RCC 7860 (cell line): Measurements from ENCODE around the gene IFT57.

Source experiments
- DNase-seq: peaks from one replicate; pipeline ENCODE4 v3.0.0-alpha.2; 2015; ENCODE audit warnings: low spot score
- FAIRE-seq: peaks from 2 replicates; lab custom pipeline; 2012; peaks lifted over from hg19 to GRCh38; lab: Jason Lieb, UNC

IFT57 gene

DNA sequence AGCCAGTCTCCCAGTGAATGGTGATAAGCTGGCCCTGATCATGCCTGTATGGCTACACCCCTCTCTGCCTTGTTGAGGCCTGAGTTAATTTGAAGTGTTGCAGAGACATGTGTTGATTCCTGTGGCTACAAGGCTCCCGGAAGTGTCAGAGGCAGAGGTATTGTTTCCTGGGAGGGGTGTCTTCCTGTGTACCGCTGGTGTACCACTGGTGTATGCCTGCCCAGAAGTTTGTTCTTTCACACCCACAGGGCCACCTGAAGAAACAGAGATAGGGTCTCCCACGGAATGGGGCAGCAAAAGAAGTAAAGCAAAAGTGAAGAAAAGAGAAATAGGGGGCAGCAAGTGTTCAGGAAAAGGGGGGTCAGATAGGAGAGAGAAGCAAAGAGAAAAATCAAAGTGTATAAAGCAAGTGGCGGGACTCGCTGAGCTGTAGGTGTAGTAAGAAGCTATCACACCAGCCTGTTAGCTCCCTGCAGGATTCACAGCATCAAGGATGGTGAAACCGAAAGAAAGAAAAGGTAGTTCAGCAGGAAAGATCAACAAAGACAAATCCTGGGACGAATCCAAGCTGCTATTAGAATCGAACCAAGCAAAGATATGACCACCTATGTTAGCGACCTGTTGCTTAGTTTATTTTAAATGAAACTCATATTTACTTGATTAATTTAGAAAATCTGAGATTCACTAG lies 94.8 kb downstream of the IFT57 start:
- FAIRE-seq = no peak
- DNase-seq = no peak

DNA sequence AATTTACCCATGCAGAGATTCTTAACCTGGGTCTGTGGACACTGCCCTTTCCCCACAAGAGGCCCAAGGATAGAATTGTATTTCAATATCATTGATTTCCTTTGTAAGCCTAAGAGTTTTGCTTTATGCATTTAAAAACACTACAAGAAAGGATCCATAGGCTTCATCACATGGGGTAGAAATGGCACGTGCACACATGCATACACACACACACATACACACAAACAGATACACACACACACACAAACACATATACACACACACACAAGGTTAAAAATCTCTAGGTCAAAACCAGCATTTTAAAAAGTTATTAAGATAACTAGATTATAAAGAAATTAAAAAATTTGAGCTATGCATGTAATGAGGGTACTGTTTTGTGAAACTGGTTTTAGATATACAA lies 95.9 kb downstream of the IFT57 start:
- no peak for DNase-seq
- no peak for FAIRE-seq

DNA sequence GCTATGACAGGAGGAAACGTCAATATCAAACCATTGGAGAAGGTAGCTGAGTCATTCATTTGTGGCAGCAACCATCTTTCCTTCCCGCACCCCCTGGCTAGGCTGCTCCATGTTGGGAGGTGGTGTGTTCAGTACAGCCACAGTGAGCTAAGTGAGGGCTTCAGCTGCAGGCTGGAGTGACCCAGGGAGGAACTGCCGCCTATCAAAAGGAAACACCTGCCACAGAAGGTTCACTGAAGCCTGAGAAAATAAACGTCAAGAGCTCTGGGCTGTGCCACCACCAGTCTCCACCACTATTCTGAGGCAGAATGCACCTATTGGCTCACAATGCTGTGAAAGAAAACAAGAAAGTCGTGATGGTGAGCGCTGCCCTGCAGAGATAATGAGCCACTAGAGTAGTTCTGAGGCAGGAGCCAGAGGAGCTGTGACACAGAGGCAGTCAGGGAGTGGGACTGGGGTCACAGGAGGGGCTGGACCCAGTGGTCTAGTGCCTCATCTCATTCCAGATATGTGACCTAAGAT lies 96.6 kb downstream of the IFT57 start:
- FAIRE-seq = no peak
- no peak for DNase-seq

DNA sequence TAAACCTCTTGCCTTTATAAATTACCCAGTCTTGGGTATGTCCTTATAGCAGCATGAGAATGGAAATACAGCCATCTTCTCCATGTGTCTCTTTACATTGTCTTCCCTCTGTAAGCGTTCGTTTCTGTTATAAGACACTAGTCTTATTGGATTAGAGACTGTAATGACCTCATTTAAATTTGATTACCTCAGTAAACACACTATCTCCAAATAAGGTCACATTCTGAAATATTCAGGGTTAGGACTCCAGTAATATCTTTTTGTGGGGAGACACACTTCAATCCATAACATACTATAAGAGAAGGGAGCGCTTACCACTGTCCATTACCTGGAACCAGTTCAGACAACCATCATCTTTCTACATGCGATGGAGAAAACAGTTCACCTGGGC lies 97.1 kb downstream of the IFT57 start:
- DNase-seq = no peak
- FAIRE-seq = no peak

DNA sequence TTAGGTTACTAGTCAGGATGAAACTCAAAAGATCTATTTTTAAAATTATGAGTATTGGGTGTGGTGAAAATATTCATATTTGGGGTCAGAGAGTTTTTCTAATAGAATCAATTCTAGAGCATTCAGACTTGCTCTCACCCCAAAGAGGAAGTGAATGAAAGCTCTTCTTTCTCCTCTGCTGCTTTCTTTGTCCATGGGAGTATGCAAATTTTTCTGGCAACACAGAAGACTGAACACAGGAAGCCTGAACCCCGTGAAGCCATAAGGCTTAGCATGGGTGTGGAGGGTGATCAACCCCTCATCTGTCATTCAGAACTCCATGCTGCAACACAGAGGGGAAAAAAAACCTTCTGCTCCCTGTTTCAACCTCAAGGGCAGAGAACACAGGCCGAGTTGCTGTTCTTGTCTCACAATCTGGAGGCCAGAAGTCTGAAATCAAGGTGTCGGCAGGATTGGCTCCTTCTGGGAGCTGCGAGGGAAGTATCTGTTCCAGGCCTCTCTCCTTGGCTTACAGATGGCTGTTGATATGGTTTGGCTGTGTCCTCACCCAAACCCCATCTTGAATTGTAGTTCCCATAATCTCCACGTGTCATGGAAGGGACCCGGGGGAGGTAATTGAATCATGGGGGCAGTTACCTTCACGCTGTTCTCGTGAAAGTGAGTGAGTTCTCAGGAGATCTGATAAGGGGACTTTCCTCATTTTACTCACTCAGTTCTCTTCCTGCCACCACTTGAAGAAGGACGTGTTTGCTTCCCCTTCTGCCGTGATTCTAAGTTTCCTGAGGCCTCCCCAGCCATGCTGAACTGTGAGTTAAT lies 97.7 kb downstream of the IFT57 start:
- no peak for DNase-seq
- FAIRE-seq = no peak

DNA sequence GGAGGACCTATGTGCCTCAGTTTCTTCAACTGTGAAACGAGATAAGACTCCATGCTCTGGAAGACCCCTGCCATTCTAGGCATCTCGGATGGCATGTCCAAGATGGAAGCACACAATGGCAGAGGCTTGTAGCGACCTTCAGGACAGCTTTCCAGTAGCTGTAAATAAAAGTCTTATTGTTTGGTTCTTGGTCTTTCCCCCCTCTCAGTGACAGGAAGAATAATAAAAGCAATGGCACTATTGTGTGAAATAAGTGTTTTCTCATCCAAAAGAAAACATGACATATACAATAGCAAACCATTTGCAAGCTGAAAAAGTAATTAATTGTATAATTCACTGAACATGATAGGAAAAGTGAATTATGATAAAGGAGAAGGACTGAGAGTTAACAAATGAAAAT lies 98.9 kb downstream of the IFT57 start:
- DNase-seq (no peak), FAIRE-seq (no peak)

DNA sequence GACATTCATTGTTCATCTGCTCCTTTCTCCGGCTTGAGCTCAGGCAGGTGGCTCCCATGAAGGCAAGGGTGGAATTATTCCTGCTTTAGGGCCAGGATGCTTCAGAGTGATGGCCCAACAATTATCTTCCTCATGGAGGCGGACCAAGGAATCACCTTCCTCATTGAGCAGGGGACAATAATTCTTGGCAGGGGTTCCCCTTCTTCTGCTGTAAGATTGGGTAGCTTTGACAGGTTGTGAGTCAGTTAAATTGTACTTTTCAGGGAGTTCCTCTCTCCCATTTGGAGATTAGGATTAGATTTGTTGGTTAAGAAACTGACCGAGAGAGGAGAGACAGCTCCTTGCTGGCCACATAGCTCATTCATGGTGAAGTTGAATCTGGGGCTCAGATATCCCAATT lies 99.9 kb downstream of the IFT57 start:
- no peak for DNase-seq
- FAIRE-seq = no peak

DNA sequence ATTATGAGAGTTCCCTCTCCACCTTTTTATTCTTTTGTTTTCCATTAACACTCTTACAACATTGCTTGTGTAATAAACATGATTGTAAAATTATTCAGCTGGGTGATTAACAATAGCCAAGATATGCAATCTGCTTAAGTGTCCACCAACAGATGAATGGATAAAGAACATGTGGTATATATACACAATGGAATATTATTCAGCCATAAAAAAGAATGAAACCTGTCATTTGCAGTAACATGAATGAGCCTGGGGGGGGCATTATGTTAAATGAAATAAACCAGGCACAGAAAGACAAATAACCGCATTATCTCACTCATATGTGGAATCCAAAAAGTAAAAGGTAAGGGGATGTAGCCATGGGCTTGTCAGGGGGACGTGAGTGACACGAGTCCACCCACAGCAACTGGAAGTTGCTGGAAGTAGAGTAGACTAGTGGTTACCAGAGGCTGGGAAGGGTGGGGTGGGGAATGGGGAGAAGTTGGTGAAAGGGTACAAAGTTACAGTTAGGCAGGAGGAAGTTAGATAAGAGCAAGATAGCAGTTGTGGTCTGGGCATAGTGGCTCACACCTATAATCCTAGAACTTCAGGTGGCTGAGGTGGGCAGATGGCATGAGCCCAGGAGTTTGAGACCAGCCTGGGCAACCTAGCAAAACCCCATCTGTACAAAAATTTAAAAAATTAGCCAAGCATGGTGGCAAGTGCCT lies 102.7 kb downstream of the IFT57 start:
- no peak for DNase-seq
- no peak for FAIRE-seq

DNA sequence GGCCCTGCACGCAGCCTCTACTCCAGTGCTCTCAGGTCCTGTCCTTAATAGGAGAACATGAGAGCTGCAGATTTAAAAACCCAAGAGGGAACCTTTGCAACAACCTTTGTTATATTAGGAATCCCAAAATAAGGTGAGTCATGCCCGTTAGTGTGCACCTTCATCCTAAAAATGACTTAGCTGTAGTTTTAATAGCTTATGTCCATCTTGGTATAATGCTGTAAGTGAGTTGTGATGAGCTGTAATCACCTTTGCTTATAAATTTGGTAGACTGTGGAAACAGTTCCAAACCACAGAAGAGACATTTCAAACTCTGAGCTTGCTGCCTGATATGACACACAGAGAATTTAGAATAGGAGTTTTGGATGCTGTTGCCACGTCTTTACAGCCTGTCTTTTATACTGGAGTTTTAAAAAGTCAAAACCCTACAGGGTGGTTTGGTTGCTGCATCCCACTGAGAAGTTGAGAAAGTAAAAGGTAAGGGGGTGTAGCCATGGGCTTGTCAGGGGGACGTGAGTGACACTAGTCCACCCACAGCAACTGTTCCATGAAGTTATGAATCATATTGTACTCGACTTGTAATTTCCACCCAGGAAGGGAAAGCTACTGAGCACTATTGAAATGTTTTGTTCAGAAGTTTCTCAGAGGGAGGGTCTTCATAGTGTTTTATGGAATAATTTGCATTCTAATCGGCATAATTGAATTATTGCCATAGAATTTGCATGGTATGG lies 104.0 kb downstream of the IFT57 start:
- FAIRE-seq (no peak), DNase-seq (no peak)

DNA sequence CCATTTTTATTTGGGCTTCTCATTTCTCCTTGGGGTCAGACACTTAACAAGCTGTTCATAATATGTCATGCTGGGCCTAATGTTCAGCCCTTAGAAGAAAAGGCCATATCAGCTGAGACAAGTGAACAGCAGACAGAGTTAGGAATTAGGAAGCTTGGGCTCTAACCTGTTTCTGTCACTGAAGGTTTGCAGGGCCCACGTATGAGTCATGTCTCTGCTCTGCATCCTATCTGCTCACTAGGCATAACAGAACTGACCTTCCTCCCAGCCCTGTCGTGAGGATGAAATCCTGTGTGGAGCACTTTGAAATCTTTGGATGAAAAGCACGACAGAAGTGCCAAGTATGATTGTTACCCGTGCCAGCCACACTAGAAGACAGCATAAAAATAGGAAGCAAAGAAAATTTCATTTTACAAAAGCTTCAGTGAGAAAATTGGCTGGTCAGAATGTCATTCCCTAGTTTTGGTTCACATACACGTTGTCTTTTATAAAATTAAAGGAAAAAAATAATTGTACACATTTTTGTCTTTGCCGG lies 104.9 kb downstream of the IFT57 start:
- peak; percentile 23 for DNase-seq
- FAIRE-seq = peak; percentile 51

DNA sequence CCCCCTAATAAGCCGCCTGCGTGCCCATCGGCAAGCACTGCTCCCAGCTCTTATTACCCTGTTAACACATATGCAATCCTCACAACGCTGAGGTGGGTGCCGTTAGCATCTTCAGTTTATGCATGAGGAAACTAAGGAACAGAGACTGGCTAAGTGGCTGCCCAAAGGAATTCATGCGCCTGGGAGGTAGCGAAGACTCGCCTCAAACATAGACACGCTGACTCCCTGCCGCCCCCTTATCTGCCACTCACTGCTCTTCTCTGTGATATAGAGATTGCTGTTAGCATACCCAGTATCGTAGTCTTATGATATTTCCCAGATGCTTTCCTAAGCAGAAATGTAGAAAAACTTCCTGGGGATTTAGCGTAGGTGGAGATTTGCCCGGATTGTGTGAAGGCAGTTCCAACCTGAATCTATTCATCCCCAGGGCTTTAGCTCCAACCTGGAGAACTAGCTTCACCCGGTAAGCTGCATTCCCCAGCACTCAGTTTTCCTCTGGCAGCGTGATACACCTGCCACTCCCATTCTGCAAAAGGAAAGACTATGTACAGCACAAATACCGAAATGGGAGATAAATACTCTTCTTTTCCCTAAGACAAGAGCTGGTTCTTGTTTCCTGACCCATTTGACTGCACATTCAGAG lies 107.7 kb downstream of the IFT57 start:
- no peak for FAIRE-seq
- no peak for DNase-seq

DNA sequence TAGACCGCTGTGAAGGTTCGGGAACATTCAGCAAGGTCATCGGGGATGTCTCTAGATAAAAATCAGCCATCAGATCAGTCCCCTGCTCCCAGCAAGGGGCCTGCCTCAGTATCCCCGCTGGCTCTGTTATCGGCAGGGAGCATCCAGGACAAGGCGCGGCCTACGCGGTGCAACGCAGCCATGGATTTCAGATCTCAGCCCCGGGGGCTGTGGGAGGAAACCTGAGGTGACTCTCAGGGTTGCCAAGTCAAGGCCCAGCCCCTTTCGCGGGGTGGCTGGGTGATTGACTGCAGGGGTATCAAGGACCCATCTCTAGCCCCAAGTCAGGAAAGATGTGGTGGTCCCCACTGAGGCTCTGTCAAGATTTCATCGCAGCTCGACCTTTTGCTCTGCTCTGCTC lies 108.2 kb downstream of the IFT57 start:
- no peak for FAIRE-seq

DNA sequence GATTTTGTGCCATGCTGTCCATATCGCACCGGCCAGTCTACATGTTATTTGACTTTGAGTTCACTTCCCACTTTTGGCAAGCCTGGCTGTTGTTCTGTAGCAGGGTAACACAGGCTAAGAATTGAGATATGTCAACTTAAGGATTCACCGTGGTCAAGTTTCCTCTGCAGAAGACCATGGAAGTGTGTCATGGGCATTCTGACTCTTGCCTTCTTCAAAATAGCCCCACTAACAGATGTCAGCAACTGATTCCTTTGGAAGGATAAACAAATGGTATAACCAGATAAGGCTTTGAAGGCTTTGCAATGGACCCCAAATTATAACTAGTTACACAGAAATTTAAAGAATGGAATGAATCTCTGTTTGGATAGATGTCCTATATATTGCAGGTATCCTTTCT lies 111.3 kb downstream of the IFT57 start:
- no peak for DNase-seq
- no peak for FAIRE-seq

More for the DNA sequence above, 108.2 kb downstream of the IFT57 start:
- no peak for DNase-seq
